ENCODE measurements around the gene HCN4.

The HCN4 gene

DNA sequence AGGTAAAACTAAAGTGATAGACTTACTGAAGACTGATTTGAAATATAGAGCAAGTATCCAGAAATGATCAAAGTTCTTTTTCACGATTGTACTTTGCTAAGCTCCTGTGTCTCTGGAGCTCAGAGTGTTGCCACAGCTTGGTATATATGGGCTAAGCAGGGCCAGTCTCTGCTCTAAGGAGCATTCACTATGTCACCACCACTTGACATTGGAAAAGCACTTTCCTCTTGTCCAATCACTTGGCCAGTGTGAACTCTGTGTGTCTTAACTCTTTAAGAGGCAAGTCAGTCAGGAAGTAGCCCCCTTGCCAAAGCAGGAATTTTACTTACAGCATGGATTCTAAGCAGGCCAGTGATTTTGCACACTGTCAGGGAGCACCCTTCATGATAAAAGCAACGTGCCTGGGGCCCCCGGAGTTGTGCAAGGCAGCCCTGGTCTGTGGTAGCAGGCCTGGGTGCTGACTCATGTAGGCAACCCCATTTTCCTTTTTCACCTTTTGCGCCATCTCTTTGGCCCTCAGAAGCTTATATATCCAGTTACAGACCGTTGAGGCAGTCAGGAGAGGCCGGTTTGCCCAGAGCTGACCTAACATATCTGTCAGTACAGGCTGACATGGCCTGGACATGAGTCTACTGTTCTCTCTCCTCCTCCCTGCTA lies 73.0 kb downstream of the HCN4 start:
- DNase-seq (ENCODE audit: low read depth): no peak

DNA sequence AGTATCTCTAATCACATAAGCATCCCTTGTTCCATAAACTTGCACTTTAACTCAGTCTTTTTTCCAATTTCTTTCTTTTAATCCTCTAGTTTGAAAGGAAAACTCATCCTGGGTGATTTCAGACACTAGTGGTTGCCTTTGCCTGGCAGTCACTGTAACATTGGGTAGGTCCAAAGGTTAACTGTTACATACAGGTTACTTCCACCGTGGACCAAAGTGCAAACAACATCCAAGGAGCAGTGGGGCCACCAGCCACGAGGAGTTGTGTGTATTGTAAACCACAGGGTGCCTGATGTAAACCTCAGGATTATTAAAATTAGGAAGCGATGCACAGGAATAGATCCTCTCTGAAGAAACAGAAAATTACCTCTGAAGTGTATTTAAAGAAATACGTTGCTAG lies 75.0 kb downstream of the HCN4 start:
- no peak for DNase-seq (ENCODE audit: low read depth)

DNA sequence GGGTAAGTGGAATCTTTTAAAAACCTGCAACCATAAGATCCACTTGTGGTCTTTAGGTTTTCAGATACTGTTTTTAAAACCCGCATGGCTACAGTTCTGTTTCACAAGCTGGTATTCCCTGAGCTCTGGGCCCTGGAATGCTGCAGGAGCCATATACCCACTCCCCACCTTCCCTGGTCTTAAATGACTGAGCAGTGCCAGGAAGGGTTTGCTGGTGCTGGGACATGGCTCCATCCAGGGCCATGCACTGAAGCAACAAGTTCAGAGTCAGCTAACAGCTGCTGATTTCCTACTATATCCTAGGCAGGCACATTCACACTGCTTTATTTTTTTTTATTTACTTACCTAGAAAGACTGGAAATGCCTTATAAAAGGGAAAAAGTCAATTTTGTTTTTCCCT lies 77.3 kb downstream of the HCN4 start:
- no peak for DNase-seq (ENCODE audit: low read depth)

DNA sequence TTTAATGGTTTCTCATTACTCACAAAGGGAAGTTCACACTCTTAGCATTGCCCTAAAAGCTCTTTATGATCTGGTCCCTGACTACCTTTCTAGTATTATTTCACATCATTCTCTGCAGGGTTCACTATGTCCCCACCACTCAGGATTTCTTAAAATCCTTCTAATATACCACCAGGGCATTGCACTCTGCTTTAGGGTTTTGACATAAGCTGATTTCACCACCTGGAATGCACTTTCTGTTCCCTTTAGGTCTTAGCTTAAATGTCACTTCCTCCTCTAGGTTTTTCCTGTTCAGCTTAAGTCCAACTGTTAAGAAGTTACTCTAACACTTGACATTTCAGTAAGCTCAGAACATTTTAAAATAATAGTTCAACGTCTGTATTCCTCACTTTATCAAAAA lies 81.7 kb downstream of the HCN4 start:
- DNase-seq (ENCODE audit: low read depth): no peak

DNA sequence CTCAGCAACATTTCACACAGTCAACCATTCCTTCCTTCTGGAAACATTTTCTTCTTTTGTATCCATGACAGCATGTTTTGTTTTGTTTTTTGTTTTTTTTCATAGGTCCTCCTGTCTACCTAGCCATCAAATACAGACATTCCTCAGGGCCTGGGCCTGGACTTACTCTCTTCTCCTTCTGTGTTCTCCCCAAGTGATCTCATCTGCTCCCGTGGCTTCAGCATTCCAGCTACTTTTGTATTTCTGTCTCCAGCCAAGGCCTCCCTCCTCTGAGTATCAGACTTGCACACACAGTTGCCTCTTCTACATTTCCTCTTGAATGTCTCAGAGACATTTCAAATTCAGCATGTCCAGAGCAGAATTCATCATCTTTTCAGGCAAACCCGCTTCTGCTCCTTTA lies 82.4 kb downstream of the HCN4 start:
- no peak for DNase-seq (ENCODE audit: low read depth)

DNA sequence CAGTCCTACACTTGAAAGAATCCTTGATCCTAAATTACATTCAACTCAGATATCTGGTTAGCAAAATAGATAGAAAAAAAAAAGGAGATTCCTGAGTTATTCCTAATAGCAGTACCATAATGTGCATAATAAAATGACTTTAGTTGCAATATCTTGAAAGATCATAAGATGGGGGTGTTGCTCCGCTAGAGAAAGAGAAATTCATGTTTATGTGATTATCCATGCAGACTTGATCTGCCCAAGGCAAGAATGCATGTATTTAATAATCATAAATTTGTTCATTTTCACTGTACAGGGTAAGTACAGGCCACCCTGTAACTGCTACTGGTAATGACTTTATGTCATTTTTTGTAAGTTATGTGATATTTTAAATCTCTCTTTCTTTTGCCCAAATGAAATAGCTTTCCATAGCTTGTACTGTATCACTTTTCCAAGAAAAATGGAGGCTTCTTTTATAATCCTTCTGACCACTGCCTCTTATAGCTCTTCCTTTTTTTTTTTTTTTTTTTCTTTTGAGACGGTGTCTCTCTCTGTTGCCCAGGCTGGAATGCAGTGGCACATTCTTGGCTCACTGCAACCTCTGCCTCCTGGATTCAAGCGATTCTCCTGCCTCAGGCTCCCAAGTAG lies 84.6 kb downstream of the HCN4 start:
- no peak for DNase-seq (ENCODE audit: low read depth)

DNA sequence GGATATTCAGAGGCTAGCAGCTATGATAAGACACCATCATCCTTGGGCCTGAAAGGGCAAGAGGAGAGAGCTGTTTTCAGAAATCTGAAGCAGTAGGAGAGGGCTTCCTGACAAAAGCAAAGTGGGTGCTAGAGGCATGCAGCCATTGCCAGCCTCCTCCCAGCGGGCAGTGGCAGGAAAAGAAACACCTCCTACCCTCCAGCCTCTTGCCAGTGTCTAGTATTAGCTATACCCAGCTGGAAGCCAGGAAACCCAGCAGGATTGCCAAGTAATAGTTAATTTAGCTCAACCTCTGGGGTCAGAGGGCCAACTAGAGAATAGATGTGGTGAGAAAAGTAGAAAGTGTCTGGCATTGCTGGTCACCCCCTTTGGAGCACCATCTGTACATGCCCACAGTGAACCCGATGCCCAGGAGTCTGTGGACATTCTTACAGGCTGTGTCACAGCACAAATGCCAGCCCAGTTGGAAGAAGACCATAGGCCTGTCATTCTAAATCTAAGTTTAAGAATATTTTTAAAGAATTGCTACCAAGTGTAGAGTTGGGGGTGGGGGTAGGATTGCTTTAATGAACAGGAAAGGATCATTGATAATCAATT lies 85.3 kb downstream of the HCN4 start:
- no peak for DNase-seq (ENCODE audit: low read depth)

DNA sequence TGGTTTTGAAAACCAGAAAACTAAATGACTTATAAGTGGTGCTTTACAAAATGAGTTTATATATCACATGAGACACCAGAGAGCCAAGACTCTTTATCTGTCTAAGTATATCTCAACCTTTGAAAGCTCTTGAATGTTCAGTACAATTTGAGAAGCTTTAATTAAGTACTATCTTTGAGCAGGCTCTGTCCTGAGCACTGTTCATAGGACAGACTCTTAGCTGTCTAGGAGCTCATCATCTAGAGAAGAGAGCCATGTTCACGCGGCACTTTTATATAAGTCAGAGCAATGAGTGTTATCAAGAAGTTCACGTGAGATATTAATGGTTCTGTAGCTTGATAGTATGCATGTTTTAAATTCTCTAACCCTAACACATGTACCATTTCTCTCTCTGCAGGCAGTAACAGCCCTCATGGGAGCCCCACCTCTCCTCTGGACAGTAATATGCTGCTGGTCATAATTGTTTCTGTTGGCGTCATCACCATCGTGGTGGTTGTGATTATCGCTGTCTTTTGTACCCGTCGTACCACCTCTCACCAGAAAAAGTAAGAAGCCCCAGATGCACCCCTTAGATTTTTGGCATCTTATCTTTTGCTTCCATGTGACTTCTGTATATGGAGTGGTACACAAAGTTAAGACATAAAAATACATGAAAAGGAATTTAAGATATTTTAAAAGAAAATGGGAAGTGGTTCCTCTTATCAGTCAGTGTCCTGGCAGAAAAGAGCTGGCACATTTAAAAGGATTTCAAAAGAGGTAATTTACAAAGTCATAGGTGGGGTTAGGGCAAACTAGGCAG lies 86.0 kb downstream of the HCN4 start:
- DNase-seq (ENCODE audit: low read depth): no peak

DNA sequence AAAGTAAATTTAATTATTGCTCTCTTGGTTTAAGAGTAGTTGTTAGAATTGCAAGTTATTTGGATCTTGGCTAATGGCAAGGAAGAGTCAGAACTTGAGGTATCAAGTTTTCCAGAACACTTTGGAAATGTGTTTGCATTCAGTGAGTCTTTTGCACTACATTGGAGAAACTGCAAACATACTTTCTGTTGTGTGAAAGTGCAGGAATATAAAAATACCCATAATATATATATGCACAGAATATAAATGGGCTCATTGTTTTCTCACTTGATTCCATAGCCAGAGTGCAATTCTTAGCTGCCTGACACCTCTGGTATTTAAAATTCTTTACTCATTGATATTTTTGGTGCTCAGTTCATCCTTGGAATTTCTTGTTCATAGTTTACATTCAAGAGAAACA lies 92.9 kb downstream of the HCN4 start:
- no peak for DNase-seq (ENCODE audit: low read depth)

DNA sequence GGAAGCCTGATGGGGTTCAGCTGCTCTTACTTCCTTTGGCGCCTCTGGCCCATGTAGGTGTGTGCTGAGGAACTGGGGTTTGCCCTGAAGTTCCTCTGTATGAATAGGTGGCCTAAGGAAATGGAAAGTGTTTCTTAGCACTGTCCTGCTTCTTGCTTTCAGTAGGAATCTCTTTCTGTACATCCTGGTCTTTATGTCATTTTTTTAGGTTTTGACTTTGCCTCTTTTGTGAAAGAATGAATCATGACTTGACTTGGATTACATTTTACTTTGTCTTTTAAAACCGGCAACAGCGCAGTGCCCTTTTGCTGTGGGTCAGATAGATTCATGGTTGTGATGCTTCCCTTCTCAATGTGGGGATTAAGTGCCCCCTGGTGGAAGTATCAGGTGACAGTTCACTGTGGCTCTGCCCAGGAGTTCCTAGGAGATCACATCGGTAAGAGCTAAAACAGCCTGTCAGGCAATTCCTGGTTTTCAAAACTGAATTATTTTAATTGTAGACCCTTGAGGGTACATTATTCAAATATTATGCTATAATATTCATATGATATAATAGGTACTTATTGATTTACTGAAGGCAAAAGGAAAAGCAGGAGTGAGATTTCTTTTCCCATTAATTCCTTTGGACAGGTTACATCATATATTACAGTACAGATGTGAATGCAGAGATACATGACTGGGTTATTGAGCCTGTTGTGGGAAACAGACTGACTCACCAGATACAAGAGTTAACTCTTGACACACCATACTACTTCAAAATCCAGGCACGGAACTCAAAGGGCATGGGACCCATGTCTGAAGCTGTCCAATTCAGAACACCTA lies 95.4 kb downstream of the HCN4 start:
- peak; percentile 10 for DNase-seq (ENCODE audit: low read depth)

DNA sequence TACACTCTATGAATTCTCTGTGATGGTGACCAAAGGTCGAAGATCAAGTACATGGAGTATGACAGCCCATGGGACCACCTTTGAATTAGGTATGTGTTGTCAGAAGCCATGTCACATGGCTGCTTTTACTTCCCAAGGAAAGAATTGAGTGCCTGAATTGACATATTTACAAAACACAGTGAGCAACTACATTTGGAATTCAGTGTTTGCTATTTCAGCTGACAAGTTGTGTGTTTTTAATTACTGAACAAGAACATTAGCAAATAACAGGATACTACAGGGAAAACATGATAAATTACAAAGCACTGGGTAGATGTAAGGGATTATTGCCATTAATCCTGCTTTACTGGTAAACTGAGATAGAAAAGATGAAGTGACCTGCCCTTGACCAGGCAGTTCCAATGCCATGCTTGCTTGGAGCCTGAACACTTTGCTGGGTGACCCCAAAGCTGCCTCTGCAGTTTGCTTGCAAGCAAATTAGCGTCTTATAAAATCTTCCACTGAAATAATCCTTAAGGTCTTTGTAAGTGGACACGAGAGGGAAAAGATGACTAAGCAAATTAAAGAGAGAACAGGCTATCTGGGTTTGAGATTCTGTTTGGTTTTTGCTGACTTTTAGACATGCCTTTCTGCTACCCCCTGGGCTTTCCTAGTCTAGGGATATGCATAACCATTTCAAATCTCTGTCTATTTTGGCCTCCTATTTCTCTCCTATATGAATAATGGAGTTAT lies 98.2 kb downstream of the HCN4 start:
- DNase-seq (ENCODE audit: low read depth): no peak

Measured in stimulated activated CD8-positive, alpha-beta memory T cell treated with anti-CD3 and anti-CD28 coated beads, Interleukin-12 subunit alpha, Interleukin-12 subunit beta, amount 100 ng/mL, for 1 hour (primary cell).